Measurements from ENCODE around the gene SYNDIG1.

GRCh38 chr20:24488064-24488799, 18.8 kb downstream of the SYNDIG1 start:
- no peak for TF ChIP-seq POLR2A (IDR thresholded peaks at IDR 0.05)
- TF ChIP-seq, protein P1, sequence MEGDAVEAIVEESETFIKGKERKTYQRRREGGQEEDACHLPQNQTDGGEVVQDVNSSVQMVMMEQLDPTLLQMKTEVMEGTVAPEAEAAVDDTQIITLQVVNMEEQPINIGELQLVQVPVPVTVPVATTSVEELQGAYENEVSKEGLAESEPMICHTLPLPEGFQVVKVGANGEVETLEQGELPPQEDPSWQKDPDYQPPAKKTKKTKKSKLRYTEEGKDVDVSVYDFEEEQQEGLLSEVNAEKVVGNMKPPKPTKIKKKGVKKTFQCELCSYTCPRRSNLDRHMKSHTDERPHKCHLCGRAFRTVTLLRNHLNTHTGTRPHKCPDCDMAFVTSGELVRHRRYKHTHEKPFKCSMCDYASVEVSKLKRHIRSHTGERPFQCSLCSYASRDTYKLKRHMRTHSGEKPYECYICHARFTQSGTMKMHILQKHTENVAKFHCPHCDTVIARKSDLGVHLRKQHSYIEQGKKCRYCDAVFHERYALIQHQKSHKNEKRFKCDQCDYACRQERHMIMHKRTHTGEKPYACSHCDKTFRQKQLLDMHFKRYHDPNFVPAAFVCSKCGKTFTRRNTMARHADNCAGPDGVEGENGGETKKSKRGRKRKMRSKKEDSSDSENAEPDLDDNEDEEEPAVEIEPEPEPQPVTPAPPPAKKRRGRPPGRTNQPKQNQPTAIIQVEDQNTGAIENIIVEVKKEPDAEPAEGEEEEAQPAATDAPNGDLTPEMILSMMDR (IDR thresholded peaks at IDR 0.05) = no peak

Data from uterus (tissue), 2 donors.